HG02840 (cell line): Measurements from ENCODE around the gene AFP.

Experiments used
- ATAC-seq: cut with Tn5 transposase; IDR thresholded peaks from one replicate; pipeline ENCODE4 v1.9.1; 2021; ENCODE audit warnings: mild to moderate bottlenecking, moderate library complexity, moderate number of reproducible peaks; ENCODE audit not compliant: unreplicated experiment, low FRiP score

Gene AFP

DNA sequence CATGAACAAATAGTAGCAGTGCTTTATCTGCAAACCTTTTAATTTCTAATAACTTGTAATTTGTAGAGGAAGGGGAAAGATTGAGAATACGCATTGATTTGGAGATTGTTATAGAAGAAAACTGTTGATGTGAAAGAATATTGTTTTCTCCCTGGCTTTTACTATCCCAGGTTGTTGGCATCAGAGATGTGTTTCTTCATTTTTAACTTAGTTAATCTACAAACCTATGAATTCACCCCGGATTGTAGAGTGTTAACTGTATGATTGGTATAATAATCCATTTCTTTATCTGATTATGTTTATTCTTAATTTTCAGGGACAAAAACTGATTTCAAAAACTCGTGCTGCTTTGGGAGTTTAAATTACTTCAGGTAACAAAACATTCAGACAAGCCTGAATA, 18.9 kb downstream of the AFP start:
- ATAC-seq, result no peak

DNA sequence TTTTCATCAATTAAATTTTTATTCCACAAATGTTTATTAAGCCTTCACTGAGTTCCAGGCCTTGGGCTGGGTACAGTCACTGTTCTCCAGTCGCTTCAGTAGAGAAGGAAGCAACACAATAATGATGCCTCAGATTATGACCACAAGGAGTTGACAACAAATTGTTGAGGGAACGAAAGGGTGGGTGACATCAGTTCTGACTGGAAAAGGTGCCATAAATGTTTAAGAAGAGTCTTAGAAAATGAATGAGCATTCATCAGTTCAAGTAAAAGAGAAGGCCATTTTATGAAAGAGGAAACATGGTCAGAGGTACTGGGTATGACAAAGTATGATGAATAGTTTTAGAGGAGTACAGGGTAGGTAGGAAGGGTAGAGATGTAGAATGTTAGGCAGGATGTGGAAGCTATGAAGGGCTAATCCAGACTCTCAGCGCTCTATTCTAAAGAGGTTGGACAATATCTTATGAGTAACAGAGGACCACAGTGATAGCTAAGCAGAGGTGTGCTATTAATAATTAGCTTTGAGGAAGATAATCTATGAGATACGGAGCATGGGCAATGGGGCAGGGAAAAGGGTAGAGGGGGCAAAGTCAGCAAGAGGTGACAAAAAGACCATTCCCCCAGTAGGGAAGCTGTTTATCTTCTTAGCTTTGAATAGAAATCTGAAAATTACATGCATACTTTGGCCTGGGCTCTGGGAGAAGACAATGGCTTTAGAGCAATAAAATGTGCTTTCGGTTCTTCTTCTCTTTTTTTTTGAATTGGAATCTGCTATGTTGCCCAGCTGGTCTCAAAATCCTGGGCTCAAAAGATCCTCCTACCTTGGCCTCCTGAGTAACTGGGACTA, 20.4 kb downstream of the AFP start:
- ATAC-seq, result no peak

DNA sequence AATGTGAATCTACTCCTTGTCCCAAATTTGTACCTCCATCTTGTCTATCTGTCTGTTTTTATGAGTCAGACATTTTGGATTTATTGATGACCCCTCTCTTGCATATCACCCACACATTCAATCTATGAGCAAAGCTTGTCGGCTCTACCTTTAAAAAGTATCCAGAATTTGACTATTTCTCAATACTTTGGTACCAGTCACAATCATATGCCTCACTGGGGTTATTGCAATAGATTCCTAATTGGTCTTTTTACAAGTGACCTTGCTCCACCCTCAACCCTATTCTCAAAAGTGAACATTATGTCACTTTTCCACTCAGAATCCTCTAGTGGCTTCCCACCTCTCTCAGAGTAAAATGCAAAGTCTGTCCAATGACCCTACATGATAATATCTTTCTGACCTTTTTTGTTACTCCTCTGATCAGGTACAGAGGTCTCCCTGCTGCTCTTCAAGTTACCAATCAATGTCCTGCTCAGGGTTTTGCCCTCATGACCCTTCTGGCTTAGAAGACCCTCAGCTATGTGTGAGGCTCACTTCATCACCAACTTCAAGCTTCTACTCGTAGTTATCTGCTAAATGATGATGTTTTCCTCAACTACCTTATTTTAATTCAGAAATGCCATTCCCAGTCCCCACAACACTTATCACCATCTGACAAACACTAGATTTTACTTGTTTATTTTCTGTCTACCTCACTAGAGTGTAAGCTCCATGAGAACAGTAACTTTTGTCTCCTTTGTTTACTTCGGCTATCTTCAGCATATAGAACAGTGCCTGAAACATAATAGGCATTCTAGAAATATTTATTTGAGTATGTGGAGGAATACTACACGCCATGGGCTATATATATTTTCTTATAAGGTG, 22.4 kb downstream of the AFP start:
- no peak for ATAC-seq

DNA sequence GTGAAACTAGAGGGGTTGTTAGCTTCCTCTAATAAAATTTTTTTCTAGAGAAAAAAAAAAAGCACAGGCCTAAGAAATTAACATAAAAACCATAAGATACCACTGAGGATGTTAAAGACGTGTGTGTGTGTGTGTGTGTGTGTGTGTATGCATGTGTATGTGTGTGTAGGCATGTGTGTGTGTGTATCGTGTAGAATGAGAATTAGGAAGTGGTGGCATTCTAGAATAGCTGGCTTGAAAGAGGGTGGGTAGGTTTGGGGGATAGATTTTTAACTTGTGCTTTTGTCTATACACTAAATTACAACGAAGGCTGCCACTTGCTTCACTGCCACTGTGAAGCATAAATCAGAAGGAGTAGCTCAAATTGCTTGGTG, 23.0 kb downstream of the AFP start:
- no peak for ATAC-seq

DNA sequence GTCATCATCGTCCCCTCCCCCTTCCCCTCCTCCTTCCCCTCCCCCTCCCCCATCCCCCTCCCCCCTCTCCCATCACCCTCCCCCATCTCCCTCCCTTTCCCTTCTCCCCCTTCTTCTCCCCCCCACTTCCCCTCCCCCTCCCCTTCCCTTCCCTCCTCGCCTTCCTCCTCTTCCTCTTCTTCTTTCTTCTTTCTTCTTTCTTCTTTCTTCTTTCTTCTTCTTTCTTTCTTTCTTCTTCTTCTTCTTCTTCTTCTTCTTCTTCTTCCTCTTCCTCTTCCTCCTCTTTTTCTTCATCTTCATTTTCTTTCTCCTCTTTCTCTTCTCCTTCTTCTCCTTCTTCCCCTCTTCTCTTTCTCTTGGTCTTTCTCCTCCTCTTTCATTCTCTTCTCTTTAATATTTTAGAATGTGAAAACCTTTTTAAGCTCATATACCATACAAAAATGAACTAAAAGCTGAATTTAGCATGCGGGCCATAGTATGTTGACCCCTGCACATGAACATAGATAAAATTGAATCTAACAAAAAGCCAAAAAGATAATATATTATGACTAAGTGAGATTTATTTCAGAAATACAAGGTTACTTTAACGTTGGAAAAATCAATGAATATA, 25.0 kb downstream of the AFP start:
- no peak for ATAC-seq

DNA sequence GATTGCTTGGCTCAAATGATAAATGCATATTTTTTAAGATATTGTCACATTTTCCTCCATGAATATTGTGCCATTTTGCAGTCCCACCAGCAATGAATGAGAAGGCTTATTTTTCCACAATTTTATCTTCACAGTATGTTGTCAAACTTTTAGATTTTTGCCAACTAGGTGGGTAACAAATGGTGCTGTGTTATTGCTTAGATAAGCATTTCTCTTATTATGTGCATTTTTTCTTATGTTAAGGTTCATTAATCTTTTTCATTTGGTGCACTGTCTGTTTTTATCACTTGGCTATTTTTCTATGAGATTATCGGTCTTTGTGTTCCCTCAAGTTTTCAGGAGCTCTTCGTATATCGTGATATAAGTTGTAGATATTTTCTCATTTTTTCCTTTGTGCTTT, 32.1 kb downstream of the AFP start:
- no peak for ATAC-seq

DNA sequence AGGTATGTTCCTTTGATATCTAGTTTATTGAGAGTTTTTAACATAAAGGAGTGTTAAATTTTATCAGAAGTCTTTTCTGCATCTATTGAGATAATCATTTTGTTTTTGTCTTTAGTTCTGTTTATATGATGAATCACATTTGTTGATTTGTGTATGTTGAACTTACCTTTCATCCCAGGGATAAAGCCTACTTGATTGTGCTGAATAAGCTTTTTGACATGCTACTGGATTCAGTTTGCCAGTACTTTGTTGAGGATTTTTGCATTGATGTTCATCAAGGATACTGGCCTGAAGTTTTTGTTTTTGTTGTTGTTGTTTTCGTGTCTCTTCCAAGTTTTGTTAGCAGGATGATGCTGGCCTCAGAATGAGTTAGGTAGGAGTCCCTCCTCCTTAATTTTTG, 34.7 kb downstream of the AFP start:
- no peak for ATAC-seq

DNA sequence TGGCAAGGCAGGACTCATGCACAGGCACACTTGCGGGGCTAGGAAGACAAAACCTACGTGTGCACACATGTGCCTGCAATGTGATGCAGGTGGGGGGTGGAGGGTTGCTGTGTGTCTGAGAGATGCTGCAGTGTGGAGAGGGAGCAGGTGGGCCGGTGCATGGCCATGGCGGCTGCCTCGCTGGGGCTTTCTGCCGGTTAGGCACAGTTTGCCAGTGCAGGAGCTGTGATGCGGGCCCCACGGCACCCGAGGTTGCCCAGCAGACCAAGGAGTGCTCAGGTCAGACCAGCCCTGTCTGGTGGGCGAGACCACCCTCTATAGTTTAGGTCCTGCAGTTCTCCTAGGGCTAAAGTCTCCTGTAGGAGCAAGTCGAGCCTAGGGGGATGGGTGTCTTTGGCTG, 41.2 kb downstream of the AFP start:
- ATAC-seq, result no peak

DNA sequence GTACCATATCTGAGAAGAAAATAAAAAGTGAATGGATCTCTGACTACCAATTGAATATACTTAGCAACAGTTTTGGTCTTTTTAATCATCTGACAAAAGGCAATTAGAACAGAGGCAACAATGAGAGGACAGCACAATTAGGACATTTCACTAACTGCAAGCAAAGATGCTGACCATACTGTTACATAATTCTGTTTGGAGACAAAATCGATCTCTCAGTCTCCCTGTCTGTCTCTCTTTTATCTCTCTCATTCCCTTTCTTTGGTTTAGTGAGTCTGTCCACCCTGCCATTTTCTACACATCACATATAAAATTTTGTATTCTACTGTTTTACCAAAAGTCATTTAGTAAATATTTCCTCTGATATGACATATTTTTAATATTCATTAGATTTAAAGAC, 43.3 kb downstream of the AFP start:
- ATAC-seq, result no peak

DNA sequence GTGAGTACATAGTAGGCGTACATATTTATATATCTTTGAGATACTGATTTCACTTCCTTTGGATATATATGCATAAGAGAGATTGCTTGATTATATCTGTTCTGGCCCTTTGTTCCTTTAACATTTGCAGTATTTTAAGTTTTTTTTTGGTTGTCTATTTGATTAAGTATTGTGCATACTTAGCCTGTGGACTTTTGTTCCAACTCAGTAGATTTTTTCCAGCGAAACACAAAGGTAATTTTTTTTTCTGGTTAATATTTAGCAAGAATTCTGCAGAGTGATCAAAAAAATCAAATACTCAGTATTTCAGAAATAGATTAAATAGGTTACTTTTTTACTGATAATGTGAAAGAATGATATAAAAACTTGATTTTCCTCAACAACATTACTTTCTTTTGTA, 45.3 kb downstream of the AFP start, which contains the start of gene AFM:
Gene AFM (plus strand): TSS at position 388 of the 400 bp plus-strand sequence. CDS start 31 bp downstream, outside the sequence.
- no peak for ATAC-seq

DNA sequence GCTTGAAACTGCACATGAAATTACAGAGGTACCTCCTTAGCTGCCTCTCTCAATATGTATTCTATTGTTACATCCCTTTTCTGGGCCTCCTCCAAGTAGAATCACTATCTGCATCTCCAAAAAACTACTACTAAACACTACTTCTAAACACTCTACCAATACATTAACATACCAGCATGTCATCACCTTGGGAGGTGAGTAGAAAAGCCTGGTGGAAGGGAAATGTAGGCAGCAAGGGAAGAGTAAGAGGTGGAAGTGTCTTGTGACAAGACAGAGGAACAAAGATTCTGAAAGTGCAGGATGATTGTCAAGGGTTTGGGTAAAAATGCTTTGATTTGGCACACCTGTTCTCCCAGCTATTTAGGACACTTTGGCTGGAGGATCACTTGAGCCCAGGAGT, 49.1 kb downstream of the AFP start:
- no peak for ATAC-seq

DNA sequence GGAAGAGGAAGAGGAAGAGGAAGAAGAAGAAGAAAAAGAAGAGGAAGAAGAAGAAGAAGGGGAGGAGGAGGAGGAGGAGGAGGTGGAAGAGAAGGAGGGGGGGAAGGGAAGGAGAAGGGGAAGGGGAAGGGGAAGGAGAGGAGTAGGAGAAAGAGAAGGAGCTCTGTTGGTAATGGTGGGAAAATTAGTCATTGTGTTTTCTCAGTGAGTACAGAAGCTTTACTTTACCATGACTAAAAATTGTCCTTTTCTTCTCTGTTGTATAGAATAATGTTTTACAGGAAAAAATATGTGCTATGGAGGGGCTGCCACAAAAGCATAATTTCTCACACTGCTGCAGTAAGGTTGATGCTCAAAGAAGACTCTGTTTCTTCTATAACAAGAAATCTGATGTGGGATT, 49.6 kb downstream of the AFP start:
- ATAC-seq, result no peak

DNA sequence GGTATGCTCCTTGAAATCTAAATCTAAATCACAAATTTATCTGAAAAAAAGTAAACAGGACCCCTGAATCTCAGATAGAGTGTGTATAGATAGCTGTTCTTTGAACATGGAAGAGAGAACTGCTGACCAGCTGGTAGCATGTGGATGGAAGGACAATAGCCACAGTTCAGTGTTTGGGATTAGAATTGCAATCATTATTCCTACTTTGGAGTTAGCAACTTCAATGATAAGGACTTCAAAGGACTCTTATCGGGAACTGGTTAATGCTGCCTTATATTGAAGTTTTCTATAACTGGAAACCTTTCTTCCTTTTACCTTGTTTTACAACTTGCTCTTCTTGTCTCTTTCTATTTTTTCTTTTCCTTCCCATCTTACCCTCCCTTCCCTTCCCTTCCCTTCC, 50.5 kb downstream of the AFP start:
- ATAC-seq, result no peak

DNA sequence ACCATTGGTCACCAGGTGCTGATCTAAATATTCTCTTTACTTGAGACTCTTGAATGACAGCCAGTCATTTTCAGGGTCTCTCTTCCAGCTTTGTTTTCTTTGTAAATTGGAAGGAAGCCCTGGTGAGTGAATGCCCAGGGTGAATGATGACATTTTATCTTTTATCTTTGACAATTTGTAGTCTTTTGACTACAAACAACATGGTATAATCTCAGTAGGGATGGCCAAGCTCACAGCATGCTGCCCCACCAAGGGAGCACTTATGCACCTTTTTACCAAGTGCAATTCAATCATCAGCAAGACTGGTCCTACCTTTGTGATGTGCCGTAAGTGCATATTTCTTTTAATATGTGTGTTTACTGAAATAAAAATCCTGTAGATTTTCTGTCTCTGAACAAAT, 51.2 kb downstream of the AFP start:
- ATAC-seq, result no peak

DNA sequence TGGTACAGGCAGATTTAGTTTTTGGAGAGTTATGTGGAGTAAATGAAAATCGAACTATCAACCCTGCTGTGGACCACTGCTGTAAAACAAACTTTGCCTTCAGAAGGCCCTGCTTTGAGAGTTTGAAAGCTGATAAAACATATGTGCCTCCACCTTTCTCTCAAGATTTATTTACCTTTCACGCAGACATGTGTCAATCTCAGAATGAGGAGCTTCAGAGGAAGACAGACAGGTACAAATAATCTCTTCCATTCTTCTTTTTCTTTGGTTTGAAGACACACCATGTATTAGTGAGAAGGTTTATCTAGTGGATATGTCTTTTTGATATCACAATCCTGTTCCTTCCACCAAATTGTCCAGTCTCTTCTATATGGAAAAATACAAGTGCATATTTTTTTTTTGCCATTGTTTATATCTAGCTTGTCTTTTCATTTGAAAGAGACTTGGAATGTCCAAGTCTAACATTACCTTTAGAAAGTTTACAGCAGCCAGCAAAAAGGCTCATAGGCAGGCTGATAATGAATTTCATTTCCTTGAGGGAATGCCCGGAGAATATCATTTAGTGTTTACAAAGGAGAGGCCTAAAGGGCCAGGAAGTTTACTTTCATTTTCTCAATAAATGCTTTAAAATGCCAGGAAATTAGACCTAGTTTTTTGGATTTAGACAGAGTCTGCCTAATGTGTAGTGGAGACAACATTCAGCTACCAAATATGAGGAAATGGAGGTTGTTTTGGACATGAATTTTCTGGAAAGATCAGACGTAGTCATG, 64.2 kb downstream of the AFP start:
- no peak for ATAC-seq

DNA sequence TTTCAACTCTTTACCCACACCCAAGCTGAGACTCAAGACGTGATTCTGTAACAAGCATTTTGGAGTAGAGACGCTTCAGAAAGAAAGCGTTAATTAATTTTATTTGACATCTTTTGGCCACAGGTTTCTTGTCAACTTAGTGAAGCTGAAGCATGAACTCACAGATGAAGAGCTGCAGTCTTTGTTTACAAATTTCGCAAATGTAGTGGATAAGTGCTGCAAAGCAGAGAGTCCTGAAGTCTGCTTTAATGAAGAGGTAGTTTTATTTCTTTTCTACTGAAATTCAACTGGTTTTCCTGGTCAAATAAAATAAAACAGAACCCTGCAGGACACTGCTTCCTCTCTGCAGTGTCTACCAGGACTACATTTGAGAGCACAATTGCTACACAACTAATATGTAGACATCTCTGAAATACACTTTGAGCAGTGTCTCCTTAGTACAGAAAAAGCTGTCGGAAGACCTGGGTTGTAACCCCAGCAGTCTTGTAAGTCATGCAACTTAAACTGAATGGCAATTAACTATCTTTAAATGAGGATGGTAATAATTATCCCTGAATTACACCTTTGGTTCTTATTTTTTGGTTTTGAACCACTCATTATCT, 65.7 kb downstream of the AFP start:
- no peak for ATAC-seq

DNA sequence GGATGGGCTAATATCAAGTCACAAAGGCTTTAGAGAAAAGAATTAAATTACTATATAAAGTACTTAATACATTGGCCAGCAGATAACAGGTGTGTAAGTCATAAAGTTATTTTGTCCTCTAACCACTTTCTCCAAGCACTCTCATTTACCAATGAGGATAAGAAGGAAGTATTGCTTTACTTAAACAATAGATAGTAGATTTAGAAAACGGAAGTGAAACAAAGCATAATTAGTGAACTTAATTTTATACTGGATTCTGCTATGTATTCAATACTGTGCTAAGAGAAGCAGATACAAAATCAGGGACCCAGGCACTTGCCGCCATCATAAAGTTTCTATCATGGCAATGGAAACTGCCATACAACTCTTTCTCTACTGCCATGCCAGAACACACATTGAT, 69.5 kb downstream of the AFP start:
- ATAC-seq, result no peak
